LNCAP (cell line): ENCODE measurements around the gene IRF7.

Source experiments
- TF ChIP-seq, protein P1 (sequence below): fragments of 450-650 bp; IDR thresholded peaks from 2 replicates; pipeline ENCODE4 v1.5.1; 2017; ENCODE audit warnings: mild to moderate bottlenecking

IRF7 gene

DNA sequence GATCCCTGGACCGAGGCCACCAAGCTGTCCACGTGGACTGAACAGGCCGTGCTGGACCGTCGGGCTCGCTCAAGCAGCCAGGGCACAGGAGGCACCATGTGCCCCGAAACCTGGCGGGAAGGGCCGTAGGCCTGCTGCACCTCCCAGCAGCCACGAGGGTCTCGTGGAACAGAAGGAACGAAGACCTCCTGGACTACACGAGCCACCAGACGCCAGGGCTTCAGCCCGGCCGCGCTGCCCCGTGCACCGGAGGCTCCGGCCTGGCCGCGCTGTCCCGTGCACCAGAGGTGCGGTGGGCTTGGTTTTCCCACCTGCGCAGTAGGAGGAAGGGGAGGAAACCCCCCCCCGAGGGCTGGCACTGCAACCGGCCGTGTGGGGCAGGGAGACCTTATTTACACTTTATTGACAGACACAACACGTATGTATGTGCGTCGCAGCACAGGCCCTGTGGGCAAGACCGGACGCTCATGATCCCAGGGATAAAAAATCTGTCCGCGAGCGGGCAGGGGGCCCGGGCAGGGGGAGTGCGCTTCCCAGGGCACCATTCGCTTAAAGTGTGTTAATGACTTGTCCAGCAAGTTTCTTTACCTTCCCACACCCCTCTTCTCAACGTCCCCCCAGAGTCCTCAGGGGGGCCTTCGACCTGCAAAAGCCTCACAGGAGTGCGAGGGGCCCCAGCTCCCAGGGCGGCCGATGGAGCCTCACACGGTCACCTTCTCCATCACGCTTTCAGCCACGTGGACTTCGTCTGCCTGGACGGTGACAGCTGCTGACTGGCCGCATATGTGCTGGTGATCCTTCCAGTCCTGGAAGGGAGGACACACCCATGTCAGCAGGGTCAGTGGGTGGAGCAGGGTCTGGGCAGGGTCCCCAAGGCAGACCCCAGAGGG is 28.3 kb upstream of the IRF7 start:
- TF ChIP-seq, protein P1, sequence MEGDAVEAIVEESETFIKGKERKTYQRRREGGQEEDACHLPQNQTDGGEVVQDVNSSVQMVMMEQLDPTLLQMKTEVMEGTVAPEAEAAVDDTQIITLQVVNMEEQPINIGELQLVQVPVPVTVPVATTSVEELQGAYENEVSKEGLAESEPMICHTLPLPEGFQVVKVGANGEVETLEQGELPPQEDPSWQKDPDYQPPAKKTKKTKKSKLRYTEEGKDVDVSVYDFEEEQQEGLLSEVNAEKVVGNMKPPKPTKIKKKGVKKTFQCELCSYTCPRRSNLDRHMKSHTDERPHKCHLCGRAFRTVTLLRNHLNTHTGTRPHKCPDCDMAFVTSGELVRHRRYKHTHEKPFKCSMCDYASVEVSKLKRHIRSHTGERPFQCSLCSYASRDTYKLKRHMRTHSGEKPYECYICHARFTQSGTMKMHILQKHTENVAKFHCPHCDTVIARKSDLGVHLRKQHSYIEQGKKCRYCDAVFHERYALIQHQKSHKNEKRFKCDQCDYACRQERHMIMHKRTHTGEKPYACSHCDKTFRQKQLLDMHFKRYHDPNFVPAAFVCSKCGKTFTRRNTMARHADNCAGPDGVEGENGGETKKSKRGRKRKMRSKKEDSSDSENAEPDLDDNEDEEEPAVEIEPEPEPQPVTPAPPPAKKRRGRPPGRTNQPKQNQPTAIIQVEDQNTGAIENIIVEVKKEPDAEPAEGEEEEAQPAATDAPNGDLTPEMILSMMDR = no peak

DNA sequence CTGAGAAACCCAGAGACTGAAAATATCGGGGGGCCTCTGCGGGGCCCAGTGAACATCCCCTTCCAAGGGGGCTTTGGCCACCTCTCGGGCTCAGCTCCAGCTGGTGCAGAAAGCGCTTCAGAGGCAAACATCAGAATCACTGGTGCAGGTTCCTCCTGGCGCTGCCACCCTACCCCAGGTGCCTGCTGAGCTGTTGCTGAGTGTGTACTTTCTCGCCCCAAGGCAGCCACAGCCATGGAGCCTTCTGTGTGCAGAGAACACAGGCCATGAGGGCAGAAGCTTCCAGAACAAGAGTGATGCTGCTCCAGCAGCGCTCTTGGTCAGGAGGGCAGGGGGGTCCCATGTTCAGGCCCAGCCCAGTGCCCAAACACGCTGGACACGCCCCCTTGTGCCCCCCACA is 27.6 kb upstream of the IRF7 start:
- TF ChIP-seq, protein P1 = no peak

DNA sequence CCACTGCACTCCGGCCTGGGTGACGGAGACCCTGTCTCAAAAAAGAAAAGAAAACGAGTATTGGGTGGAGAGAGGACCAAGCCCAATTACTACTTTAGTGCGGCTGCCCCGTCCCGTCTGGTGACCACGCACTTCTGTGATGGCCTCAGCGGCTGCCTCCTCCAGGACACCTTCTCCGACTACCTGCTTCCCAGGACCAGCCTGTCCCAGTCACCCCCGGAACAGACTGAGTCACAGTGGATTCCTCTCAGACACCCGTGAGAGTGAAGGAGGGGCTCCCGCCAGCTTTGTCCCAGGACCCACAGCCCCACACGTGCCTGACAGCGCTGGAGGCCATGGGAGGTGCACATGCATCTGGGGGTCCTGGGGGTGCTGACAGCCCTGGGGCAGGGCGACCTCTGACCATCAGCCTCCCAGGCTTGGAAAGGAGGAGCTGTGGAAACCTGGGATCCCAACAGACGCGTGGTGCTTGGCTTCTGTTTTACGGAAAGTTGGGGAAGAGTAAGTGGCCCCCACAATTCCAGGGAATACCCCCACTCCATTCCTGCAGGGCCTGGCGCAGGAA is 26.1 kb upstream of the IRF7 start:
- TF ChIP-seq, protein P1 = no peak

DNA sequence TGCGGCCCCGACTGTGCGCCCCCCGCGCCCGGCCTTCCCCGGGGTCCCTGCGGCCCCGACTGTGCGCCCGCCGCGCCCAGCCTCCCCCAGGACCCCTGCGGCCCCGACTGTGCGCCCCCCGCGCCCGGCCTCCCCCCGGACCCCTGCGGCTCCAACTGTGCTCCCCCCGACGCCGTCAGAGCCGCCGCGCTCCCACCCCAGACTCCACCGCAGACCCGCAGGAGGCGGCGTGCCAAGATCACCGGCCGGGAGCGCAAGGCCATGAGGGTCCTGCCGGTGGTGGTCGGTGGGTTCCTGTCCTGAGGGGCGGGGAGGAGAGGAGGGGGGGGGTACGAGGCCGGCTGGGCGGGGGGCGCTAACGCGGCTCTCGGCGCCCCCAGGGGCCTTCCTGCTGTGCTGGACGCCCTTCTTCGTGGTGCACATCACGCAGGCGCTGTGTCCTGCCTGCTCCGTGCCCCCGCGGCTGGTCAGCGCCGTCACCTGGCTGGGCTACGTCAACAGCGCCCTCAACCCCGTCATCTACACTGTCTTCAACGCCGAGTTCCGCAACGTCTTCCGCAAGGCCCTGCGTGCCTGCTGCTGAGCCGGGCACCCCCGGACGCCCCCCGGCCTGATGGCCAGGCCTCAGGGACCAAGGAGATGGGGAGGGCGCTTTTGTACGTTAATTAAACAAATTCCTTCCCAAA is 24.4 kb upstream of the IRF7 start:
- TF ChIP-seq, protein P1 = no peak

DNA sequence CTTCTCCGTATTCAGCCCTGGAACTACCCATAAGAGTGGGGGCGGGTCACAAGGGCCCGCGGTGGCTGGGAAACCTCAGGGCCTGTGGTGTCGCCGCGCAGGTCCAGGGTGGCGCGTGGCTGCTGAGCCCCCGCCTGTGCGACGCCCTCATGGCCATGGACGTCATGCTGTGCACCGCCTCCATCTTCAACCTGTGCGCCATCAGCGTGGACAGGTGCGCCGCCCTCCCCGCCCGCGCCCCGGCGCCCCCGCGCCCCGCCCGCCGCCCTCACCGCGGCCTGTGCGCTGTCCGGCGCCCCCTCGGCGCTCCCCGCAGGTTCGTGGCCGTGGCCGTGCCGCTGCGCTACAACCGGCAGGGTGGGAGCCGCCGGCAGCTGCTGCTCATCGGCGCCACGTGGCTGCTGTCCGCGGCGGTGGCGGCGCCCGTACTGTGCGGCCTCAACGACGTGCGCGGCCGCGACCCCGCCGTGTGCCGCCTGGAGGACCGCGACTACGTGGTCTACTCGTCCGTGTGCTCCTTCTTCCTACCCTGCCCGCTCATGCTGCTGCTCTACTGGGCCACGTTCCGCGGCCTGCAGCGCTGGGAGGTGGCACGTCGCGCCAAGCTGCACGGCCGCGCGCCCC is 23.7 kb upstream of the IRF7 start:
- TF ChIP-seq, protein P1 = no peak

DNA sequence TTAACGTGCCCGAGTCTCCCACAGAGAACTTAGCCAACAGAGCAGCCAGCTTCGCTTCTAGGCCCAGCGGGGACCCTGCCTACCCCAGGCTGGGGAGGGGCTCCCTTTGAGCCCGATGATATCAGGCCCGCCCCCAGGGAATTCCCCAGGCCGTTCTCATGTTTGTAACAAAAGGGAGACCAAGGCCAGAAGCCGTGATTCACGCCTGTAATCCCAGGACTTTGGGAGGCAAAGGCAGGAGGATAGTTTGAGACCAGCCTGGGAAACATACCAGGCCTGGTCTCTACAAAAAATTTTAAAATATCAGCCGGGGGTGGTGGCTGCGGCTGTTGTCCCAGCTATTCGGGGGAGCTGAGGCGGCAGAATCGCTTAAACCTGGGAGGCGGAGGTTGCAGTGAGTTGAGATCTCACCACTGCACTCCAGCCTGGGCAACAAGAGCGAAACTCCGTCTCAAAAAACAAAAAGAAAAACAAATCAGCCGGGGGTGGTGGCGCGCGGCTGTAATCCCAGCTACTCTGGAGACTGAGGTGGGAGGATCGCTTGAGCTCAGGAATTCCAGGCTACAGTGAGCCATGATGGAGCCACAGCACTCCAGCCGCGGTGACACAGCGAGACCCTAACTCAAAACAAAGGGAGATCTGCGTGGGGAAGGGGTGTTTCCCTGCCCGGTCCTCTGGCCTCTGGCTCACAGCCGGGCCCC is 23.0 kb upstream of the IRF7 start:
- TF ChIP-seq, protein P1 = no peak
